H1 (cell line): Measurements from ENCODE around the gene CGB5. TPM values are rescaled to one million over a fixed set of nuclear protein-coding genes. Genes with fewer than 3 reads are reported as not detected.

Source experiments
- ASH2L ChIP-seq: fragments of 200-600, 300-600 bp; sonication (generic); IDR thresholded peaks from one replicate; pipeline ENCODE4 v1.7.1; 2017; ENCODE audit warnings: low read length
- CBX5 ChIP-seq: fragments of 300-800, 300-1000 bp; sonication (generic); IDR thresholded peaks from 2 replicates; pipeline ENCODE4 v1.7.1; 2016; ENCODE audit warnings: antibody characterized with exemption, low read length, low read depth
- CHD2 ChIP-seq: IDR thresholded peaks from 2 replicates; pipeline ENCODE4 v1.6.1; 2012; ENCODE audit warnings: low read length, improper control_type of control experiment
- CREB1 ChIP-seq: IDR thresholded peaks from 2 replicates; pipeline ENCODE4 v1.6.1; 2012; ENCODE audit warnings: inconsistent platforms
- CTBP2 ChIP-seq: IDR thresholded peaks from 2 replicates; pipeline ENCODE4 v1.7.0; 2011; ENCODE audit warnings: borderline replicate concordance, mild to moderate bottlenecking, moderate library complexity, mixed read lengths, low read length; ENCODE audit not compliant: insufficient read depth, insufficient read length
- EZH2 ChIP-seq: fragments of 200-600 bp; sonication (generic); IDR thresholded peaks from 2 replicates; pipeline ENCODE4 v1.7.1; 2012; ENCODE audit warnings: low read depth, mild to moderate bottlenecking, moderate library complexity, low read length, inconsistent platforms; ENCODE audit not compliant: severe bottlenecking
- FOSL1 ChIP-seq: IDR thresholded peaks from 2 replicates; pipeline ENCODE4 v1.6.1; 2011; ENCODE audit warnings: mild to moderate bottlenecking, low read depth, low read length, moderate library complexity; ENCODE audit not compliant: insufficient read depth
- HDAC2 ChIP-seq, 2 experiments: fragments of 300-600 bp in 1 of 2; sonication (generic) in 1 of 2; IDR thresholded peaks; 2 replicates each; pipeline ENCODE4 v1.6.1; 2011 to 2012; ENCODE audit warnings: low read depth in 2 of 2, low read length in 2 of 2, mild to moderate bottlenecking in 2 of 2, moderate library complexity in 2 of 2, borderline replicate concordance in 1 of 2, inconsistent platforms in 1 of 2
- KDM4A ChIP-seq: IDR thresholded peaks from one replicate; pipeline ENCODE4 v1.7.1; 2012; ENCODE audit warnings: low read depth, mild to moderate bottlenecking, moderate library complexity, low read length, inconsistent platforms; ENCODE audit not compliant: severe bottlenecking
- NANOG ChIP-seq: IDR thresholded peaks from 2 replicates; pipeline ENCODE4 v1.6.1; 2011; ENCODE audit warnings: low read length, low read depth, mild to moderate bottlenecking, inconsistent platforms; ENCODE audit not compliant: insufficient read depth, poor library complexity, severe bottlenecking
- NRF1 ChIP-seq: IDR thresholded peaks from 2 replicates; pipeline ENCODE4 v1.6.1; 2011; ENCODE audit warnings: mild to moderate bottlenecking, low read depth, low read length, improper control_type of control experiment
- POLR2A ChIP-seq, 2 experiments: IDR thresholded peaks; 1 replicate in 1 of 2; 2 replicates in 1 of 2; pipeline ENCODE4 v1.6.1; 2011; ENCODE audit warnings: low read depth in 2 of 2, low read length in 2 of 2, mild to moderate bottlenecking in 2 of 2; ENCODE audit errors: control extremely low read depth in 1 of 2
- SIN3A ChIP-seq, 2 experiments: IDR thresholded peaks in 1 of 2; conservative IDR thresholded peaks in 1 of 2; 2 replicates each; pipeline ENCODE4 v1.6.1; 2011 to 2012; ENCODE audit warnings: low read length in 2 of 2, improper control_type of control experiment in 1 of 2, low read depth in 1 of 2, mild to moderate bottlenecking in 1 of 2
- SP1 ChIP-seq: IDR thresholded peaks from 2 replicates; pipeline ENCODE4 v1.6.1; 2011; ENCODE audit warnings: low read depth, low read length
- SP4 ChIP-seq: IDR thresholded peaks from 2 replicates; pipeline ENCODE4 v1.6.1; 2012; ENCODE audit warnings: low read length, inconsistent platforms
- SRF ChIP-seq: IDR thresholded peaks from 2 replicates; pipeline ENCODE4 v1.6.1; 2011; ENCODE audit warnings: mild to moderate bottlenecking, low read depth, low read length, moderate library complexity
- SUZ12 ChIP-seq: fragments of 200-600 bp; sonication (generic); IDR thresholded peaks from 2 replicates; pipeline ENCODE4 v1.6.1; 2012; ENCODE audit warnings: mild to moderate bottlenecking, inconsistent platforms, low read length, moderate library complexity, mixed read lengths
- TAF7 ChIP-seq: optimal IDR thresholded peaks from 2 replicates; pipeline ENCODE3; 2011; ENCODE audit warnings: low read depth, mild to moderate bottlenecking, inconsistent platforms, low read length, moderate library complexity, borderline replicate concordance
- TBP ChIP-seq: IDR thresholded peaks from 2 replicates; pipeline ENCODE4 v1.6.1; 2011; ENCODE audit warnings: low read depth, low read length, improper control_type of control experiment
- TCF12 ChIP-seq: IDR thresholded peaks from 2 replicates; pipeline ENCODE4 v1.6.1; 2011; ENCODE audit warnings: low read depth, mild to moderate bottlenecking, low read length
- ZNF274 ChIP-seq: IDR thresholded peaks from 2 replicates; pipeline ENCODE4 v1.7.0; 2012; ENCODE audit warnings: low read length, borderline replicate concordance; ENCODE audit errors: extremely low read depth
- polyA plus RNA-seq, 7 experiments: library from polyadenylated mRNA; depleted of rRNA in 3 of 7; stranded (reverse) in 5 of 7; unstranded in 2 of 7; fragments of >200 nt in 5 of 7; fragments of 200-250 nt in 2 of 7; gene quantifications; 1 replicate in 5 of 7; 2 replicates in 1 of 7; 4 replicates in 1 of 7; pipeline versions ENCODE4 v1.2.1 to v1.2.3, GENCODE V29; 2011 to 2013; ENCODE audit warnings: missing spikeins in 2 of 7, mixed read lengths in 2 of 7
- total RNA-seq: library from RNA; stranded (reverse); fragmentation: NEBNext Ultra II Directional; extraction: Animal tissue kit (Norgen Biotek cat#: 25700); gene quantifications from 2 replicates; pipeline ENCODE4 v1.2.1, GENCODE V29; 2021
- TF ChIP-seq, protein P1 (sequence below): IDR thresholded peaks from 2 replicates; pipeline ENCODE4 v1.6.1; 2012; ENCODE audit warnings: inconsistent platforms
- TF ChIP-seq, protein P2 (sequence below): IDR thresholded peaks from 2 replicates; pipeline ENCODE4 v1.6.1; 2012; ENCODE audit warnings: inconsistent platforms

CGB5 gene
- total and polyA plus RNA-seq, 2 of the 8 experiments (the other 6 are each of a cell fraction or from before 2014, with no cell fraction given), result 0.63 to 0.68 TPM

DNA sequence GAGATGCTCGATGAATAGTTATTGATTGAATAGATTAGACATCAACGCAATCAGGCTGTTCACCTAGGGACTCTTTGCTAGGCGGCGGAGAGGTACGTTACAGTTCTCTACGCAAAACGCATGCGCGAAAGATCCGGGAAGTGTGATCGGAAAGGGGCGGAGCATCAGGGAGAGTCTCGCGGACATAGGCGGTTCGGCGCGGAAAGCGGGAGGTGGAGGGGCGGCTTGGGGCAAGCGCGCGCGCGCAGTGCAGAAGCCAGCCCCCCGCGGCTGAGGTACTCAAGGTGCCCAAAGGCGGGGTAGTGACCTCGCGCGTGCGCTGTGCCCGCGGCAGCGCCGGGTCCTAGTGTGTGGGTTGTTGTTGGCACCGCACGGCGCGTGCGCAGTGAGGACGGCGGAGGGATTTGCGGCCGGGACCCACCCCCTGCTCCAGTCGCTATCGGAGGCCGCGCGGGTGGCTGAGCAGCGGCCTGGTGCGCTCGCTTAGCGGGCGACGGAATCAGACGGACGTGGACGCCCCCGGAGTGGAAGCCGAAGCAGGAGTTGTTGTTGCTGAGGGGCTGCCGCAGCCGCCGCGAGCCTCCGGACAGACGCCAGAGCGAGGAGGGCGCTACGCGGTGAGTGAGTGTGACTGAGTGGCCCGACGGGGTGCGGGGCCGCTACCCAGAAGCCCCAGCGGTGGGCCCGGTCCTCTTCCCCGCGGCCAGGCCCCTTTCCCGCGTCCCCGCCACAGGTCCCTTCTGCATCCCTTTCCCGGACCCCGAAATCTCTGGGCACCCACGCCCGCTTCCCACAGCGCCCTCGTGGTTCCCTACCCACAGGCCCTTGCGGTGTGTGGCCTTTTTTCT, 41.6 kb downstream of the CGB5 start, which contains the start of gene SNRNP70 (continued):
- peak; percentile 84 for TF ChIP-seq NANOG
- TF ChIP-seq SUZ12, result no peak
- peak; percentile 86 for TF ChIP-seq TBP
- TF ChIP-seq, protein P1, sequence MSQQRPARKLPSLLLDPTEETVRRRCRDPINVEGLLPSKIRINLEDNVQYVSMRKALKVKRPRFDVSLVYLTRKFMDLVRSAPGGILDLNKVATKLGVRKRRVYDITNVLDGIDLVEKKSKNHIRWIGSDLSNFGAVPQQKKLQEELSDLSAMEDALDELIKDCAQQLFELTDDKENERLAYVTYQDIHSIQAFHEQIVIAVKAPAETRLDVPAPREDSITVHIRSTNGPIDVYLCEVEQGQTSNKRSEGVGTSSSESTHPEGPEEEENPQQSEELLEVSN, result peak; percentile 35; the same call in 1 of the 2 replicates
- TF ChIP-seq, protein P2, sequence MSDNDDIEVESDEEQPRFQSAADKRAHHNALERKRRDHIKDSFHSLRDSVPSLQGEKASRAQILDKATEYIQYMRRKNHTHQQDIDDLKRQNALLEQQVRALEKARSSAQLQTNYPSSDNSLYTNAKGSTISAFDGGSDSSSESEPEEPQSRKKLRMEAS, result peak; percentile 52
- TF ChIP-seq CREB1, result peak; percentile 83
- no peak for TF ChIP-seq EZH2
- peak in 1 of 2 experiments; percentile 62; a peak in 1 of 4 replicates for TF ChIP-seq HDAC2 (IDR thresholded peaks at IDR 0.05; ENCODE audit: borderline replicate concordance in 1 of 2, low read depth in 2 of 2, low read length in 2 of 2)
- TF ChIP-seq SP4, result peak; percentile 95
- peak; percentile 97 to 98 for TF ChIP-seq POLR2A (IDR thresholded peaks at IDR 0.05; ENCODE audit: control extremely low read depth in 1 of 2, low read depth in 2 of 2, low read length in 2 of 2)
- peak; percentile 47; the same call in 1 of the 2 replicates for TF ChIP-seq FOSL1
- TF ChIP-seq CTBP2, result no peak
- peak; percentile 88 for TF ChIP-seq ASH2L
- no peak for TF ChIP-seq ZNF274
- TF ChIP-seq SIN3A (conservative IDR thresholded peaks at IDR 0.05 in 1 of 2, IDR thresholded peaks at IDR 0.05 in 1 of 2; ENCODE audit: low read depth in 1 of 2, low read length in 2 of 2), result peak; percentile 61 to 64; a peak in 1 of 4 replicates
- TF ChIP-seq TAF7, result peak; percentile 92
- TF ChIP-seq CHD2, result peak; percentile 96
- peak; percentile 86 for TF ChIP-seq KDM4A
- TF ChIP-seq NRF1, result peak; percentile 95
- peak; percentile 70; the same call in 1 of the 2 replicates for TF ChIP-seq SP1
- no peak for TF ChIP-seq TCF12
- no peak for TF ChIP-seq SRF
- no peak for TF ChIP-seq CBX5
